Upper lobe of left lung (tissue), 4 donors: ENCODE results near the gene NSMCE1.
A peak's percentile ranks its signal among the peaks of the same experiment; 100 is the strongest.

Source experiments
- CTCF ChIP-seq, 6 experiments: fragments of 450-650 bp in 4 of 6; fragments of 200-600 bp in 2 of 6; sonication (generic) in 2 of 6; IDR thresholded peaks; one replicate each; pipeline ENCODE4 v1.5.1; 2016 to 2019; ENCODE audit warnings: antibody characterized with exemption in 6 of 6
- POLR2A ChIP-seq, 4 donors: fragments of 450-650 bp; IDR thresholded peaks; one replicate each; pipeline ENCODE4 v1.5.1; 2016 to 2017; ENCODE audit warnings: antibody characterized with exemption in 4 of 4, mild to moderate bottlenecking in 2 of 4

- TF ChIP-seq CTCF (IDR thresholded peaks at IDR 0.05) (peak in 3 of 6 experiments; percentile 13 to 20 (median 20)), POLR2A (IDR thresholded peaks at IDR 0.05) (peak in 2 of 4 donors; percentile 24 to 58)
Measured at GRCh38 chr16:27242868-27243590, 25.5 kb downstream of the NSMCE1 start.
